Cardiac muscle cell (in vitro differentiated cells and primary cell): Measurements from ENCODE around the gene CCDC194. TPM values are rescaled to one million over a fixed set of nuclear protein-coding genes. Genes with fewer than 3 reads are reported as not detected.
A peak's percentile ranks its signal among the peaks of the same experiment; 100 is the strongest.

Experiments used
- DNase-seq, 2 donors: peaks; one replicate each; pipeline versions ENCODE4 v3.0.0 to v3.0.0-alpha.2; 2010 to 2017; ENCODE audit warnings: low read depth in 1 of 2, low spot score in 1 of 2
- H3K27ac ChIP-seq: fragments of 200-600 bp; sonication (generic); 2 replicates; pipeline ENCODE4 v1.5.1; 2016
- H3K27me3 ChIP-seq: fragments of 200-600 bp; sonication (generic); 2 replicates; pipeline ENCODE4 v1.6.0; 2016; ENCODE audit warnings: control low read depth
- H3K36me3 ChIP-seq: fragments of 200-600 bp; sonication (generic); 2 replicates; pipeline ENCODE4 v1.5.1; 2016; ENCODE audit warnings: control low read depth
- H3K4me1 ChIP-seq: fragments of 200-600 bp; sonication (generic); 2 replicates; pipeline ENCODE4 v1.8.1; 2017; ENCODE audit warnings: low read depth, mild to moderate bottlenecking, mixed run types
- H3K4me3 ChIP-seq: fragments of 200-600 bp; sonication (generic); 2 replicates; pipeline ENCODE4 v1.5.1; 2016; ENCODE audit warnings: mild to moderate bottlenecking
- H3K9me3 ChIP-seq: fragments of 200-600 bp; sonication (generic); 2 replicates; pipeline ENCODE4 v1.5.1; 2017; ENCODE audit warnings: low read depth, mild to moderate bottlenecking, control low read depth
- CTCF ChIP-seq: IDR thresholded peaks from 2 replicates; pipeline ENCODE4 v1.5.1; 2012; ENCODE audit warnings: low read depth, mild to moderate bottlenecking, low read length
- polyA plus RNA-seq: library from polyadenylated mRNA; unstranded; fragments of >200 nt; fragmentation: Nextera tagmentation; extraction: Ambion mirVana; gene quantifications from 2 replicates; pipeline ENCODE4 v1.2.1, GENCODE V29; 2016
- total RNA-seq: library from RNA; depleted of rRNA; stranded (reverse); fragments of >200 nt; gene quantifications from 2 replicates; pipeline ENCODE4 v1.2.3, GENCODE V29; 2016

CCDC194 gene
- total and polyA plus RNA-seq, 2 experiments from 2014 or later, result 2.2 to 2.3 TPM

DNA sequence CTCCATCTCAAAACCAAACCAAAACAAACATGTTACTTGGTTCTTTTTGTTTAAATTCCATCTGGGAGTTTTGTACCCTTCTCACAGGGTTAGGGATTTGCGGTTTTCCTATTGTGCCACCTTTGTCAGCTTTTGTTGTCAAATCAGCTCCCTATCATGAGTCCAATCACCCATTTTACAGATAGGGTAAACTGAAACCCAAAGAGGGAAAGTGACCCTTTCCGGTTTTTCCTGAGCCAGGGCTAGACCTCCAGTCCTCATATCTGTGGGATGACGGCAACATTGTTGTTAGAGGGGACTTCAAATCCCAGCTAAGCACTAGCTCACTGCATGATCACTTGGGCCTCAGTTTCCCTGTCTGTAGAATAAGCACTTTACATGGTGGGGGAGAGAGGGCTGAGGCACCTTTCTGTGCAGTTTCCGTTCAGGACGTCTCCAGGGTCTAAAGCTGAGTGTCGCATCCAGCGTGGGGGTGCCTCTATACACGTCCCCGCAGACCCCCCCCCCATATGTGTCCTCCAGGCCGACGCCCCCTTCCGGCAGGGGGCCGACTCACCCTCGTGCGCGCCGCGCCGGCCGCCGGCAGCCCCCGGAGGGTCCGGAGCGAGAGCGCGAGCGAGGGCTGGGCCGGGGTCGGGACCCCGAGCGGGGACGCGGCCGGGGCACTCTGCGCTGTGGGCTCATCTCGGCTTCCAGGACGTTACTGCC lies 3.9 kb downstream of the CCDC194 start:
- TF ChIP-seq CTCF, result peak; percentile 15
- H3K36me3 ChIP-seq, result no peaks in the 10 kb centered on the region
- no peaks in the 10 kb centered on the region for H3K9me3 ChIP-seq
- no peak overlapping the region for H3K27ac ChIP-seq
- peak in 1 of 2 donors; percentile 44 for DNase-seq
- no peaks in the 10 kb centered on the region for H3K27me3 ChIP-seq
- H3K4me3 ChIP-seq, result peak overlapping the region; percentile 28
- H3K4me1 ChIP-seq, result peaks cover 5% of the 10 kb centered on the region

GRCh38 chr19:17389288-17389687 lies 4.7 kb downstream of the CCDC194 start:
- Histone ChIP-seq H3K4me1 (peaks cover 5% of the 10 kb centered on the region), H3K36me3 (no peaks in the 10 kb centered on the region), H3K27ac (no peak overlapping the region), H3K27me3 (no peaks in the 10 kb centered on the region), H3K9me3 (no peaks in the 10 kb centered on the region), H3K4me3 (no peak overlapping the region)
- TF ChIP-seq CTCF, result no peak
- no peak for DNase-seq

DNA sequence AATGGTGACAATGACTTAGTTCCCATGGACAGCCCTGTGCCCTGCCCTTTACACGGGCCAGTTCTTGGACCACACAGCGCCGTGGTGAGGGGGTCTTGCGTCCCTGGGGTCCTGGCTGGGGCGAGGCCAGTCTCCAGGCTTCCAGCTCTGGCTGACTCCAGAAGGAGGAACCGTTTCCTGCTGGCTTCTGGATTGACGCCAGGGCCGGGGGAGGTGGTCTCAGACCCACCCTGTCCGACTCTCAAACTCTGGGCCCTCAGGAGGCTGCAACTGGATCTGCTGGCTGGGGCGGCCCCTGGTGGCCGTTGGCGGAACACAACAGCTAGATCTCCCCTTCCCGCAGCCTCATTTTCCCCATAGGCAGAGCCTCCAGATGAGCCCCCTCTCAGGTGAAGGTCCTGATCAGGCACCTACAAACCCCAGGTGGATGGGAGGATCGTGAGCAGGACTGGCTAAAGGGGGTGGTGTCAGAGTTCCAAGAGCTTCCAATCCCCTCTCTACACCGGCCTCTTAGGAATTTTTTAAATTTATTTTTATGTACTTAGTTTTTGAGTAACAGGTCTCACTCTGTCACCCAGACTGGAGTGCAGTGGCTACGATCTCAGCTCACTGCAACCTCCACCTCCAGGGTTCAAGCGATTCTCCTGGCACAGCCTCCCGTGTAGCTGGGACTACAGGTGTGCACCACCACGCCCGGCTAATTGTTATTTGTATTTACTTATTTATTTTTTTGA lies 8.0 kb downstream of the CCDC194 start:
- peak; percentile 68 to 76 for DNase-seq
- no peak overlapping the region for H3K27ac ChIP-seq
- no peaks in the 10 kb centered on the region for H3K36me3 ChIP-seq
- peak; percentile 97 for TF ChIP-seq CTCF
- H3K4me3 ChIP-seq, result no peak overlapping the region
- H3K4me1 ChIP-seq, result no peaks in the 10 kb centered on the region
- no peaks in the 10 kb centered on the region for H3K9me3 ChIP-seq
- H3K27me3 ChIP-seq, result no peaks in the 10 kb centered on the region

GRCh38 chr19:17380426-17381138 lies 13.4 kb downstream of the CCDC194 start:
- H3K9me3 ChIP-seq, result no peaks in the 10 kb centered on the region
- no peak for TF ChIP-seq CTCF
- H3K4me1 ChIP-seq, result no peaks in the 10 kb centered on the region
- H3K4me3 ChIP-seq, result no peak overlapping the region
- DNase-seq, result no peak
- H3K27me3 ChIP-seq, result no peaks in the 10 kb centered on the region
- no peak overlapping the region for H3K27ac ChIP-seq
- no peaks in the 10 kb centered on the region for H3K36me3 ChIP-seq

GRCh38 chr19:17379221-17379631 lies 14.8 kb downstream of the CCDC194 start:
- Histone ChIP-seq H3K27me3 (no peaks in the 10 kb centered on the region), H3K4me3 (no peak overlapping the region), H3K27ac (peak overlapping the region; percentile 12), H3K9me3 (no peaks in the 10 kb centered on the region), H3K4me1 (no peaks in the 10 kb centered on the region), H3K36me3 (no peaks in the 10 kb centered on the region)
- DNase-seq, result peak in 1 of 2 donors; percentile 49
- no peak for TF ChIP-seq CTCF
